HEK293 (cell line): ENCODE measurements around the gene PSG4.

Experiments
- ATF2 ChIP-seq: fragments of 450-650 bp; formaldehyde crosslinking; IDR thresholded peaks from 2 replicates; pipeline ENCODE4 v1.5.1; 2016; ENCODE audit warnings: missing biosample characterization, missing genetic modification characterization, low read depth
- BCL11A ChIP-seq: fragments of 450-650 bp; formaldehyde crosslinking; IDR thresholded peaks from 2 replicates; pipeline ENCODE4 v1.5.1; 2016; ENCODE audit warnings: low read depth, missing biosample characterization, missing genetic modification characterization
- FEZF1 ChIP-seq: fragments of 450-650 bp; formaldehyde crosslinking; IDR thresholded peaks from 2 replicates; pipeline ENCODE4 v1.5.1; 2016; ENCODE audit warnings: missing biosample characterization, missing genetic modification characterization
- GLIS1 ChIP-seq: fragments of 450-650 bp; formaldehyde crosslinking; IDR thresholded peaks from 2 replicates; pipeline ENCODE4 v1.5.1; 2016; ENCODE audit warnings: missing biosample characterization, missing genetic modification characterization
- HOXD13 ChIP-seq: sonication (generic); formaldehyde crosslinking; IDR thresholded peaks from 2 replicates; pipeline ENCODE4 v1.8.0; 2022; ENCODE audit warnings: missing genetic modification reagents, borderline replicate concordance
- INSM2 ChIP-seq: fragments of 450-650 bp; formaldehyde crosslinking; IDR thresholded peaks from 2 replicates; pipeline ENCODE4 v1.5.1; 2016; ENCODE audit warnings: missing biosample characterization, missing genetic modification characterization
- KLF8 ChIP-seq: fragments of 450-650 bp; formaldehyde crosslinking; IDR thresholded peaks from 2 replicates; pipeline ENCODE4 v1.5.1; 2016; ENCODE audit warnings: missing biosample characterization, missing genetic modification characterization
- MEIS1 ChIP-seq: sonication (generic); formaldehyde crosslinking; IDR thresholded peaks from 2 replicates; pipeline ENCODE4 v1.8.1; 2022; ENCODE audit warnings: missing genetic modification reagents, mild to moderate bottlenecking, borderline replicate concordance
- MYNN ChIP-seq: fragments of 450-650 bp; formaldehyde crosslinking; IDR thresholded peaks from 2 replicates; pipeline ENCODE4 v1.5.1; 2016; ENCODE audit warnings: missing biosample characterization, missing genetic modification characterization, borderline replicate concordance
- PATZ1 ChIP-seq: fragments of 450-650 bp; formaldehyde crosslinking; IDR thresholded peaks from 2 replicates; pipeline ENCODE4 v1.5.1; 2016; ENCODE audit warnings: missing biosample characterization, missing genetic modification characterization
- PRDM10 ChIP-seq: fragments of 450-650 bp; formaldehyde crosslinking; IDR thresholded peaks from 2 replicates; pipeline ENCODE4 v1.5.1; 2016; ENCODE audit warnings: missing biosample characterization, missing genetic modification characterization
- SP2 ChIP-seq: fragments of 450-650 bp; formaldehyde crosslinking; IDR thresholded peaks from 2 replicates; pipeline ENCODE4 v1.5.1; 2016; ENCODE audit warnings: missing biosample characterization, missing genetic modification characterization
- WT1 ChIP-seq: fragments of 450-650 bp; formaldehyde crosslinking; IDR thresholded peaks from 2 replicates; pipeline ENCODE4 v1.5.1; 2016; ENCODE audit warnings: missing biosample characterization, missing genetic modification characterization
- ZEB2 ChIP-seq: fragments of 450-650 bp; formaldehyde crosslinking; IDR thresholded peaks from 2 replicates; pipeline ENCODE4 v1.5.1; 2016; ENCODE audit warnings: missing biosample characterization, missing genetic modification characterization
- ZFP37 ChIP-seq: fragments of 450-650 bp; formaldehyde crosslinking; IDR thresholded peaks from 2 replicates; pipeline ENCODE4 v1.5.1; 2016; ENCODE audit warnings: missing biosample characterization, missing genetic modification characterization
- ZNF174 ChIP-seq: fragments of 450-650 bp; formaldehyde crosslinking; IDR thresholded peaks from 2 replicates; pipeline ENCODE4 v1.5.0; 2017; ENCODE audit warnings: missing biosample characterization, mild to moderate bottlenecking, missing genetic modification characterization
- ZNF184 ChIP-seq: fragments of 450-650 bp; IDR thresholded peaks from 2 replicates; pipeline ENCODE4 v1.5.1; 2018; ENCODE audit warnings: missing biosample characterization, mild to moderate bottlenecking, missing genetic modification characterization
- ZNF394 ChIP-seq: fragments of 450-650 bp; formaldehyde crosslinking; IDR thresholded peaks from 2 replicates; pipeline ENCODE4 v1.5.1; 2016; ENCODE audit warnings: missing biosample characterization, missing genetic modification characterization, mild to moderate bottlenecking, moderate library complexity, borderline replicate concordance
- ZNF449 ChIP-seq: fragments of 450-650 bp; formaldehyde crosslinking; IDR thresholded peaks from 2 replicates; pipeline ENCODE4 v1.5.1; 2017; ENCODE audit warnings: missing biosample characterization, mild to moderate bottlenecking, missing genetic modification characterization, moderate library complexity
- ZNF501 ChIP-seq: fragments of 450-650 bp; formaldehyde crosslinking; IDR thresholded peaks from 2 replicates; pipeline ENCODE4 v1.5.1; 2016; ENCODE audit warnings: missing biosample characterization, missing genetic modification characterization
- ZNF558 ChIP-seq: fragments of 450-650 bp; formaldehyde crosslinking; IDR thresholded peaks from 2 replicates; pipeline ENCODE4 v1.5.1; 2016; ENCODE audit warnings: missing biosample characterization, missing genetic modification characterization
- ZNF654 ChIP-seq: fragments of 450-650 bp; formaldehyde crosslinking; IDR thresholded peaks from 2 replicates; pipeline ENCODE4 v1.5.1; 2016; ENCODE audit warnings: low read depth, missing biosample characterization, missing genetic modification characterization
- ZNF692 ChIP-seq: fragments of 450-650 bp; formaldehyde crosslinking; IDR thresholded peaks from 2 replicates; pipeline ENCODE4 v1.5.1; 2016; ENCODE audit warnings: missing biosample characterization, missing genetic modification characterization
- ZSCAN23 ChIP-seq: fragments of 450-650 bp; formaldehyde crosslinking; IDR thresholded peaks from 2 replicates; pipeline ENCODE4 v1.5.1; 2016; ENCODE audit warnings: missing biosample characterization, missing genetic modification characterization

PSG4 gene

GRCh38 chr19:43201337-43201801 lies 4.1 kb downstream of the PSG4 start (continued):
- TF ChIP-seq PRDM10 (tag by site-specific recombination) (peak; percentile 76), ZNF394 (tag by site-specific recombination) (peak; percentile 72; the same call in 1 of the 2 replicates), PATZ1 (tag by site-specific recombination) (0 out of 2 replicates have a peak, but pooled peaks have one; percentile 20), SP2 (tag by site-specific recombination) (peak; percentile 8; the same call in 1 of the 2 replicates), KLF8 (peak; percentile 92), MYNN (tag by site-specific recombination) (peak; percentile 11; the same call in 1 of the 2 replicates), ZSCAN23 (tag by site-specific recombination) (0 out of 2 replicates have a peak, but pooled peaks have one; percentile 53), ZNF184 (tag by site-specific recombination) (peak; percentile 70), FEZF1 (tag by site-specific recombination) (peak; percentile 96), ZNF654 (tag by site-specific recombination) (peak; percentile 2; the same call in 1 of the 2 replicates), BCL11A (tag by site-specific recombination) (peak; percentile 94; the same call in 1 of the 2 replicates), WT1 (tag by site-specific recombination) (0 out of 2 replicates have a peak, but pooled peaks have one; percentile 38), INSM2 (tag by site-specific recombination) (peak; percentile 89), ZNF501 (peak; percentile 41; the same call in 1 of the 2 replicates), ZNF558 (peak; percentile 86; the same call in 1 of the 2 replicates), ZNF692 (tag by site-specific recombination) (peak; percentile 95), MEIS1 (0 out of 2 replicates have a peak, but pooled peaks have one; percentile 32), ZFP37 (tag by site-specific recombination) (0 out of 2 replicates have a peak, but pooled peaks have one; percentile 14), ZNF449 (tag by site-specific recombination) (peak; percentile 39; the same call in 1 of the 2 replicates), ZNF174 (0 out of 2 replicates have a peak, but pooled peaks have one; percentile 60), HOXD13 (CRISPR knock-in tag) (0 out of 2 replicates have a peak, but pooled peaks have one; percentile 67), ATF2 (tag by site-specific recombination) (peak; percentile 72), GLIS1 (tag by site-specific recombination) (peak; percentile 34), ZEB2 (tag by site-specific recombination) (peak; percentile 92)
